Lung microvascular endothelial cell (primary cell): ENCODE measurements around the gene CCDC181. TPM values are rescaled to one million over a fixed set of nuclear protein-coding genes. Genes with fewer than 3 reads are reported as not detected.
"Not testable (repeated sequence)": the region's sequence is repeated elsewhere in the genome, so short reads cannot be mapped to it uniquely, and the experiment has no call there.

Source experiments
- DNase-seq, 2 donors: peaks; one replicate each; pipeline versions ENCODE4 v3.0.0 to v3.0.0-alpha.2; 2010; ENCODE audit warnings: low read depth in 2 of 2
- total RNA-seq: library from RNA; depleted of rRNA; stranded (reverse); fragments of >200 nt; gene quantifications from 2 replicates; pipeline ENCODE4 v1.2.1, GENCODE V29; 2014

CCDC181 gene
- total RNA-seq, 1 donor from 2014 or later = not detected

DNA sequence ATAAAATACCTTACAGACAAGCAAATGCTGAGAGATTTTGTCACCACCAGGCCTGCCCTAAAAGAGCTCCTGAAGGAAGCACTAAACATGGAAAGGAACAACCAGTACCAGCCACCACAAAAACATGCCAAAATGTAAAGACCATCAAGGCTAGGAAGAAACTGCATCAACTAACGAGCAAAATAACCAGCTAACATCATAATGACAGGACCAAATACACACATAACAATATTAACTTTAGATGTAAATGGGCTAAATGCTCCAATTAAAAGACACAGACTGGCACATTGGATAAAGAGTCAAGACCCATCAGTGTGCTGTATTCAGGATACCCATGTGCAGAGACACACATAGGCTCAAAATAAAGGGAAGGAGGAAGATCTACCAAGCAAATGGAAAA, 24.7 kb downstream of the CCDC181 start:
- DNase-seq = not testable (repeated sequence)

- DNase-seq = no peak
Observed at GRCh38 chr1:169395955-169396354, 31.3 kb downstream of the CCDC181 start.

- no peak for DNase-seq
Observed at GRCh38 chr1:169392406-169392805, 34.9 kb downstream of the CCDC181 start.

DNA sequence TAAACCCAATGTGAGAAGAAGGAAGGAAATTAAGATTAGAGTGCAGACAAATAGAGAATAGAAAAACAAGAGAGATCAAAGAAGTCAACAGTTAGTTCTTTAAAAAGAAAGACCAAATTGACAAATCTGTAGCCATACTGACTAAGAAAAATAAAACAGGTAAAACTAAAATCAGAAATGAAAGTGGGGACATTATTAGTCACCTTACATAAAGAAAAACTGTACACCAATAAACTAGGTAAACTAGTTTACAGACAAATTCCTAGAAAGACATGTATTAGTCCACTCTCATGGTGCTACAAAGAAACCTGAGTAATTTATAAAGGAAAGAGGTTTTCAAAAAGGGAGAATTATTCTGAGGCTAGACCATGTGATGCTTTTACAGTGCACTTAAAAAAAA, 37.0 kb downstream of the CCDC181 start:
- DNase-seq = no peak

DNA sequence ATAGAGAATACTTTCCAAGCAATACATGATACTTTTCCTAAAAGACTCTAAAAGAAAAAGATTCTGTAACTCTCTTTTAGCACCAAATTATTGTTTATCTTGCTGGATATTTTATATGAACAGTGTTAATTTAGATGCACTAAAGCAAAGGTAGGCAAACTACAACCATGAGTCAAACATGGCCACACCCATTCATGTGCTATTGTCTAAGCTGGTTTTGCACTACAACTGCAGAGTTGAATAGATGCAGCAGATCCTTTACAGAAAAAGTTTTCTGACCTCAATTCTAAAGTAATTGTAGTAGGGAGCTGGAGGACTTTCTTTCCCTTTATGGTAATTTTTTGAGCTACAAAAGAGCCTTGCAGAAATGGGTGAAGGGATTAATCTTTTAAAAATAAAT, 39.9 kb downstream of the CCDC181 start:
- no peak for DNase-seq

- no peak for DNase-seq
Observed at GRCh38 chr1:169383449-169383848, 43.8 kb downstream of the CCDC181 start.

DNA sequence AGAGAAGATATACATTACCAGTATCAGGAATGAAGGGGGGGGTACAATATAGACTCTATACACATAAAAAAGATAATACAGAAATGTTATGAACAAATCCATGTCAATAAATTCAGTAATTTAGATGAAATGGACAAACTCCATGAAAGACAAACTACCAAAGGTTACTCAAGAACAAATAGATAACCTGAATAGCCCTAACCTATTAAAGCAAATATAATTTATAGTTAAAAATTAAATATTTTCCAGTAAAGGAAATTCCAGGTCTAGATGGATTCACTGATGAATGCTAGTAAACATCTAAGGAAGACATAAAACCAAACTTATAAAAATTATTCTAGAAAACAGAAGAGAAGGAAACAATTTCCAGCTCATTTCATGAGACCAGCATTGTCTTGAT, 46.1 kb downstream of the CCDC181 start:
- DNase-seq = no peak

DNA sequence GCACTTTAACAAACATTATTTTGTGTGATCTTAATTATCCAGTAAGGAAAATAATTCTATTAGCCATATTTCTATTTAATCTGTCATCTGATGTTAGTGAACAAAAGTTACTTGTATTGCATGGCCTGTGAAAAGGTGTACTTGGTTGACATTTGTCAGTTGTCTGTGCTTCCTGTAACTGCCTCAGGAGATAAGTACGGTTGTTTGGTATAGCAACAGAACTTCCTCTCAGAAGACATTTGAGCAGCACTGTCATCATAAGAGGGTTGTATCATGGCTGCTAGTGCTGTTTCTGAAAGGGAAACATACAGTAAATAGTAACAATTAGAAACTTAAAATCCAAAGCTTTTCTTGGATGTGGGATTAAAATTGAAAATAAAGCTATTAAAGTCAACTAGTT, 55.9 kb downstream of the CCDC181 start:
- DNase-seq = peak in 1 of 2 donors; percentile 8

DNA sequence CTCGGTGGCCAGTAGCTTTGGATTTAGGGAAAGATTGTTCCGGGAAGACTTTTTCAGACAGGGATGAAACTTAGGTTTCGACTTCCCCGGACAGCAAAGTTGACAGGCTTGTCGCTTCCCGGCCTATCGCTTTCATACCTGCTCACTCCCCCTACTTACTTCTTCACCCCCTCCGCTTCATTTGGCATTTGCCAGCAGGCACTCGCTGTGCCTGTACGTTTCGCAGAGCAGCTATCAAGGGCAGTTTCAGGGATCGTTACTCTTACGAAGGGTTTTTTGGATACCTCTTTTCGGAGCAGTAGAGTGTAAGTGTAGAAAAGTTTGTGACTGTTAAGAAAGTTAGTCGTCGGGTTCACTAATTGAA, 58.9 kb downstream of the CCDC181 start:
- DNase-seq = peak in 1 of 2 donors; percentile 39

DNA sequence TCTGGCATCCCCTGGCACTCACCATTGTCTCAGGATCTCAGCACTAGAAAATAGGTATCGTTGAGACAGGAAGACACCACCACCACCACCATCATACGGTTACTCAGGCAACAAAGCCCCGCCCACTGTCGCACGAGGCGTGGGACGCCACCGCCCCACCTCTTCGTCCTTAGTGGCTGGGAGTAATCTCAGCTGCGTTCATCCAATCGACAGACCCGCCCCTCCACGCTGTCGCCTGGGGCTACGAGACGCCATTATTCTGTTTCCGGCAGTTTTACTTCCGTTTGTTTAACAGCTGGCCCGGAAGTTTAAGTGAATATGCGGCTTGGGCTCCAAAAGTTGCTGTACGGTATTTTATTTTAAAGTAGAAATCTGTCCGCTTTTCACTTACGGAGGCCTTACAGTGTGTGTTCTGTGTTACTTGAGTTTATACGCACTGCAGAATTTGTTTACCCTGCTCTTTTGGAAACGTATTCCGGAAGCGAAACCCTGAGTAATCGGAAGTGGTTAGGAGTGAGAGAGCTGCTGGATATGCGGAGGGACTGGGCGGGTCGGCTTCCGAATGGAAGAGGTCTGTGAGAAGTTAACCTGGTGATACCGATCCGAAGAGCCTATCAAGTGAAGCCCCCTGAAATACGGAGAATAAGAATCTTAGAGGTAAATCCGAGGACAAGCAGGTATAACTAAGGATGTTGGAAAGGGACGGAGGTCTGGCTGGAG, 59.4 kb downstream of the CCDC181 start, which contains the start of the genes BLZF1 and NME7:
Gene BLZF1, plus strand, starts transcription at position 510 of the 720 bp plus-strand sequence. CDS start 1,328 bp downstream, outside the sequence.
Gene NME7, minus strand, starts transcription at position 112 of the 720 bp plus-strand sequence. Its CDS starts 87 bp downstream, at position 25.
- DNase-seq = peak; percentile 96 to 98

- DNase-seq = no peak
Observed at GRCh38 chr1:169367096-169367685, 60.1 kb downstream of the CCDC181 start.

DNA sequence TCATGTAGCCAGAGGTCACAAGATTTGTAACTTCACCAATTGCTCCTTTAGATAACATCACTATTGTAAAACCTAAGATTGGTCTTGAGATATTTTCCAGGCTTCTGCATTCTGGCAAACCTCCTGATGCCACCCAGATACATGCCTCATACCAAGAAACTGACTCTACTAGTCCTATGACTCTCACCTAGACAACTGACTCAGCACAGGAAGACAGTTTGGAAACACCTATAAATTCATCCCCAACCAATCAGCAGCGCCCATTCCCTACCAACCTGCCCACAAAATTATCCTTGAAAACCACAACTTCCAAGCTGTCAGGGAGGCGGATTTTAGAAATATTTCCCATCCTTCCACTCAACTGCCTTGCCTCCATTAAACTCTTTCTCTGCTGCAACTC, 62.3 kb downstream of the CCDC181 start:
- DNase-seq = no peak

DNA sequence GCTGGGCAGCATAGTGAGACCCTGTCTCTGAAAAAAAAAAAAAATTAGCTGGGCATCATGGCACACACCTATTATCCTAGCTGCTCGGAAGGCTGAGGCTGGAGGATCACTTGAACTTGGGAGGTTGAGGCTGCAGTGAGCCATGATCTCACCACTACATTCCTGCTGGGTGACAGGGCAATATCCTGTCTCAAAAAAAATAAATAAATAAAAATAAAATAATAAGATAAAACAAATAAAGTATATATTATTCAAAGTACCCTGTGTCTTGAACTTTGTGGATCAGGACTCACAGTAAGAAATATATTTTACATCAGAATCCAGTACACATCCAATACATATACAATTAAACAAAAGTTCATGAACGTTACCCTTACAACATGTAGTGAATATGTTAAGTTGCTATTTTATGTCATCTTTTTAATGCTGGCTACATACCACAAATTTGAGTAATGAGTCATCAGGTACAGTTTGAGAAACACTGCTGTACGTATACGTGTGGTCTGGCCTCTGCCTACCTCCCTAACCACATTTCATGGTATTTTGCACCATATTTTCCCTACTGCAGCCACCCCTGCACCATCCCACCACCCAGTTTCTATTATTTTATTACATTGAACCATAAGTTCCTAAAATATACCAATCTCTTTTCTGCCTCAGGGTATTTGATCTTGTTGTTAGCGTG, 64.1 kb downstream of the CCDC181 start:
- peak; percentile 7 to 67 for DNase-seq

DNA sequence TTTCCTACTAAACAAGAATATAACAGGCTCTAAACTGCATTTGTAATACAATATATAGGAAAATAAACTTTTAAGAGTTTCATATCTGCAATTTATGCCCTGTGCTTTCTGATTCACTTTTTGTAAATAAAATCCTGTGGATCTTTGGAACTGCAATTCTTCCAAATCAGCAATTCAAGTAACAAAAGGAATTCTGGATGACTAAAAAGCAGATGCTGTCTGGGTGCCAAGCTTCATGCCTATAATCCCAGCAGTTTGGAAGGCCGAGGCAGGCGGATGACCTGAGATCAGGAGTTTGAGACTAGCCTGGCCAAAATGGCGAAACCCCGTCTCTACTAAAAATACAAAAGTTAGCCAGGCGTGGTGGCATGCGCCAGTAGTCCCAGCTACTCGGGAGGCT, 66.0 kb downstream of the CCDC181 start:
- DNase-seq = no peak

GRCh38 chr1:169360415-169360814, 66.9 kb downstream of the CCDC181 start:
- DNase-seq = no peak

GRCh38 chr1:169348383-169349036, 78.8 kb downstream of the CCDC181 start:
- DNase-seq = peak; percentile 68 to 80

- no peak for DNase-seq
Observed at GRCh38 chr1:169347688-169348382, 79.4 kb downstream of the CCDC181 start.

DNA sequence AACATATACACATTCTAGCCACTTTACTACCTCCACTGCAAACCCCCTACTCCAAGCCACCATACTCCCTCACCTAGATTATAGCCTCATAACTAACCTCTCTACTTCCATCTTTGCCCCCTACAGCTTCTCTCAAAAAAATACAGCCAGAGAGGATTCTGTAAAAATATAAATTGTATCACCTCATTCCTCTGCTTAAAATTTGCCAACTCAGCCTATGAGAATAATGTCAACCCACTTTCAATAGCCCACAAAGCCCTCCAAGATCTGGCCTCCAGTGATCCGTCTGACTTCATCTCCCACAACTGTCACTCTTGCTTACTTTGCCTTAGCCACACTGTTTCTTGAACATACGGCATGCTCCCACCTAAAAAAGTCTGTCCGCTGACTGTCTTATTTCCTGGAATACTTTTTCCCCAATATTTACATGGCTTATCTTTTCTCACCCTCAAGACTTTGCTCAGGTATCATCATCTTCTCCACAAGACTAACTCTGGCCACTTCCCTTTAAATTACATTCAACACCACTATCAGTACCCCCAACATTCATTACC, 81.2 kb downstream of the CCDC181 start:
- no peak for DNase-seq

- DNase-seq = no peak
Observed at GRCh38 chr1:169345511-169345910, 81.8 kb downstream of the CCDC181 start.
